Measurements from ENCODE around the gene VAC14. TPM values are rescaled to one million over a fixed set of nuclear protein-coding genes. Genes with fewer than 3 reads are reported as not detected.

VAC14 gene
- total and polyA plus RNA-seq, 2 of the 8 experiments (the other 6 are each of a cell fraction or from before 2014, with no cell fraction given) = 56.0 to 108 TPM

GRCh38 chr16:70789595-70790447, 11.1 kb downstream of the VAC14 start (continued):
- TF ChIP-seq BRCA1 (IDR thresholded peaks at IDR 0.05; ENCODE audit: low read depth, low read length) (no peak), EGR1 (IDR thresholded peaks at IDR 0.05; ENCODE audit: borderline replicate concordance, low read depth, low read length) (no peak), CBX5 (IDR thresholded peaks at IDR 0.05; ENCODE audit: low read depth, low read length) (no peak), KDM1A (IDR thresholded peaks at IDR 0.05; ENCODE audit: borderline replicate concordance, low read length) (no peak), RNF2 (IDR thresholded peaks at IDR 0.05; ENCODE audit: borderline replicate concordance, low read depth, low read length, missing control alignments, poor library complexity, severe bottlenecking) (no peak)
